Measurements from ENCODE around the gene TRPC4. TPM values are rescaled to one million over a fixed set of nuclear protein-coding genes. Genes with fewer than 3 reads are reported as not detected.

TRPC4 gene
- total and polyA plus RNA-seq, 10 donors = 0.06 to 0.42 (median 0.15) TPM; not detected in 4

GRCh38 chr13:37788346-37788745 is 81.2 kb downstream of the TRPC4 start:
- 72 to 90% (median 85%) methylated on average over 1 of the region's 1 CpG for WGBS, 5 donors
- no peaks in the 10 kb centered on the region for H3K9me3 ChIP-seq
- H3K27me3 ChIP-seq (replicated peaks in 1 of 7) = no peaks in the 10 kb centered on the region
- H3K4me1 ChIP-seq = no peaks in the 10 kb centered on the region
- no peak overlapping the region for H3K4me3 ChIP-seq
- DNase-seq = no peak
- TF ChIP-seq CTCF (IDR thresholded peaks at IDR 0.05 in 8 of 11, conservative IDR thresholded peaks at IDR 0.05 in 3 of 11) = no peak
- no peak for TF ChIP-seq POLR2A (IDR thresholded peaks at IDR 0.05)
- no peak for TF ChIP-seq POLR2AphosphoS5 (IDR thresholded peaks at IDR 0.05)
- intact Hi-C loops (cut with DNase I; ENCODE audit: low total_unique reads) = no loop called here
- H3K27ac ChIP-seq = no peak overlapping the region
- H3K36me3 ChIP-seq = no peaks in the 10 kb centered on the region

- TF ChIP-seq POLR2AphosphoS5 (IDR thresholded peaks at IDR 0.05) = no peak
- TF ChIP-seq POLR2A (IDR thresholded peaks at IDR 0.05) = no peak
- no peak for TF ChIP-seq CTCF (IDR thresholded peaks at IDR 0.05 in 8 of 11, conservative IDR thresholded peaks at IDR 0.05 in 3 of 11)
- no peaks in the 10 kb centered on the region for H3K4me1 ChIP-seq
Observed at GRCh38 chr13:37777676-37778075, 91.9 kb downstream of the TRPC4 start.

GRCh38 chr13:37775871-37776270 is 93.7 kb downstream of the TRPC4 start:
- 66 to 73% (median 68%) methylated on average over 1 of the region's 1 CpG for WGBS, 5 donors
- H3K4me1 ChIP-seq = no peaks in the 10 kb centered on the region
- intact Hi-C loops (cut with DNase I; ENCODE audit: low total_unique reads) = no loop called here

More at GRCh38 chr13:37777676-37778075, 91.9 kb downstream of the TRPC4 start:
- H3K9me3 ChIP-seq = no peaks in the 10 kb centered on the region
- H3K27ac ChIP-seq = no peak overlapping the region
- H3K4me3 ChIP-seq = no peak overlapping the region
- H3K27me3 ChIP-seq (replicated peaks in 1 of 7) = no peaks in the 10 kb centered on the region
- no peak for DNase-seq
- no peaks in the 10 kb centered on the region for H3K36me3 ChIP-seq
- intact Hi-C loops (cut with DNase I; ENCODE audit: low total_unique reads) = no loop called here

GRCh38 chr13:37772644-37773043 is 96.9 kb downstream of the TRPC4 start:
- DNase-seq = no peak
- Histone ChIP-seq H3K9me3 (no peaks in the 10 kb centered on the region), H3K36me3 (no peaks in the 10 kb centered on the region), H3K4me1 (no peaks in the 10 kb centered on the region), H3K27ac (no peak overlapping the region), H3K4me3 (no peak overlapping the region), H3K27me3 (replicated peaks in 1 of 7) (no peaks in the 10 kb centered on the region)
- intact Hi-C loops (cut with DNase I; ENCODE audit: low total_unique reads) = no loop called here
- no peak for TF ChIP-seq POLR2A (IDR thresholded peaks at IDR 0.05)
- 69 to 91% (median 84%) methylated on average over 7 of the region's 7 CpGs for WGBS, 5 donors

More at GRCh38 chr13:37775871-37776270, 93.7 kb downstream of the TRPC4 start:
- Histone ChIP-seq H3K27me3 (replicated peaks in 1 of 7) (no peaks in the 10 kb centered on the region), H3K4me3 (no peak overlapping the region), H3K9me3 (no peaks in the 10 kb centered on the region), H3K27ac (no peak overlapping the region), H3K36me3 (no peaks in the 10 kb centered on the region)
- TF ChIP-seq POLR2AphosphoS5 (IDR thresholded peaks at IDR 0.05) (no peak), POLR2A (IDR thresholded peaks at IDR 0.05) (no peak), CTCF (IDR thresholded peaks at IDR 0.05 in 8 of 11, conservative IDR thresholded peaks at IDR 0.05 in 3 of 11) (no peak)
- no peak for DNase-seq

- H3K27me3 ChIP-seq (replicated peaks in 1 of 7) = no peaks in the 10 kb centered on the region
- intact Hi-C loops (cut with DNase I; ENCODE audit: low total_unique reads) = no loop called here
- no peak for TF ChIP-seq POLR2A (IDR thresholded peaks at IDR 0.05)
- no peak for TF ChIP-seq CTCF (IDR thresholded peaks at IDR 0.05 in 8 of 11, conservative IDR thresholded peaks at IDR 0.05 in 3 of 11)
- TF ChIP-seq POLR2AphosphoS5 (IDR thresholded peaks at IDR 0.05) = no peak
- no peak overlapping the region for H3K4me3 ChIP-seq
- H3K27ac ChIP-seq = no peak overlapping the region
- DNase-seq = no peak
- no peaks in the 10 kb centered on the region for H3K36me3 ChIP-seq
- H3K9me3 ChIP-seq = no peaks in the 10 kb centered on the region
- H3K4me1 ChIP-seq = no peaks in the 10 kb centered on the region
- WGBS, 5 donors = 74 to 93% (median 89%) methylated on average over 2 of the region's 2 CpGs
Observed at GRCh38 chr13:37769545-37769944, 100.0 kb downstream of the TRPC4 start.

Measured in spleen (tissue), 11 donors.